Gastroesophageal sphincter (tissue), 3 donors: ENCODE results near the gene CHCHD5.

ENCODE experiments used
- EP300 ChIP-seq: sonication (generic); formaldehyde crosslinking; IDR thresholded peaks from one replicate; pipeline ENCODE4 v1.6.1; 2017; ENCODE audit warnings: antibody characterized with exemption, mild to moderate bottlenecking
- POLR2A ChIP-seq, 2 donors: fragments of 450-650 bp; IDR thresholded peaks; one replicate each; pipeline ENCODE4 v1.6.1; 2017; ENCODE audit warnings: antibody characterized with exemption in 2 of 2, mild to moderate bottlenecking in 2 of 2, moderate library complexity in 1 of 2
- POLR2AphosphoS5 ChIP-seq: sonication (generic); formaldehyde crosslinking; IDR thresholded peaks from one replicate; pipeline ENCODE4 v1.6.1; 2017; ENCODE audit warnings: antibody characterized with exemption
- TF ChIP-seq, protein P1 (sequence below), 4 experiments: fragments of 200-600 bp in 2 of 4; fragments of 450-650 bp in 2 of 4; sonication (generic) in 1 of 4; IDR thresholded peaks; one replicate each; pipeline ENCODE4 v1.5.1; 2017 to 2019; ENCODE audit warnings: antibody characterized with exemption in 4 of 4, mild to moderate bottlenecking in 2 of 4, moderate library complexity in 2 of 4

GRCh38 chr2:112630268-112630667 is 45.9 kb downstream of the CHCHD5 start:
- TF ChIP-seq POLR2A (IDR thresholded peaks at IDR 0.05) (no peak), EP300 (no peak), POLR2AphosphoS5 (no peak)
- TF ChIP-seq, protein P1, sequence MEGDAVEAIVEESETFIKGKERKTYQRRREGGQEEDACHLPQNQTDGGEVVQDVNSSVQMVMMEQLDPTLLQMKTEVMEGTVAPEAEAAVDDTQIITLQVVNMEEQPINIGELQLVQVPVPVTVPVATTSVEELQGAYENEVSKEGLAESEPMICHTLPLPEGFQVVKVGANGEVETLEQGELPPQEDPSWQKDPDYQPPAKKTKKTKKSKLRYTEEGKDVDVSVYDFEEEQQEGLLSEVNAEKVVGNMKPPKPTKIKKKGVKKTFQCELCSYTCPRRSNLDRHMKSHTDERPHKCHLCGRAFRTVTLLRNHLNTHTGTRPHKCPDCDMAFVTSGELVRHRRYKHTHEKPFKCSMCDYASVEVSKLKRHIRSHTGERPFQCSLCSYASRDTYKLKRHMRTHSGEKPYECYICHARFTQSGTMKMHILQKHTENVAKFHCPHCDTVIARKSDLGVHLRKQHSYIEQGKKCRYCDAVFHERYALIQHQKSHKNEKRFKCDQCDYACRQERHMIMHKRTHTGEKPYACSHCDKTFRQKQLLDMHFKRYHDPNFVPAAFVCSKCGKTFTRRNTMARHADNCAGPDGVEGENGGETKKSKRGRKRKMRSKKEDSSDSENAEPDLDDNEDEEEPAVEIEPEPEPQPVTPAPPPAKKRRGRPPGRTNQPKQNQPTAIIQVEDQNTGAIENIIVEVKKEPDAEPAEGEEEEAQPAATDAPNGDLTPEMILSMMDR (IDR thresholded peaks at IDR 0.05): no peak
